GDM1 (cell line): ENCODE data around the gene PLCD1.
A peak's percentile ranks its signal among the peaks of the same experiment; 100 is the strongest.
"Not testable (repeated sequence)": the region's sequence is repeated elsewhere in the genome, so short reads cannot be mapped to it uniquely, and the experiment has no call there.

Source experiments
- DNase-seq: peaks from one replicate; lab custom pipeline; 2025; lab: John Stamatoyannopoulos, UW

The PLCD1 gene

DNA sequence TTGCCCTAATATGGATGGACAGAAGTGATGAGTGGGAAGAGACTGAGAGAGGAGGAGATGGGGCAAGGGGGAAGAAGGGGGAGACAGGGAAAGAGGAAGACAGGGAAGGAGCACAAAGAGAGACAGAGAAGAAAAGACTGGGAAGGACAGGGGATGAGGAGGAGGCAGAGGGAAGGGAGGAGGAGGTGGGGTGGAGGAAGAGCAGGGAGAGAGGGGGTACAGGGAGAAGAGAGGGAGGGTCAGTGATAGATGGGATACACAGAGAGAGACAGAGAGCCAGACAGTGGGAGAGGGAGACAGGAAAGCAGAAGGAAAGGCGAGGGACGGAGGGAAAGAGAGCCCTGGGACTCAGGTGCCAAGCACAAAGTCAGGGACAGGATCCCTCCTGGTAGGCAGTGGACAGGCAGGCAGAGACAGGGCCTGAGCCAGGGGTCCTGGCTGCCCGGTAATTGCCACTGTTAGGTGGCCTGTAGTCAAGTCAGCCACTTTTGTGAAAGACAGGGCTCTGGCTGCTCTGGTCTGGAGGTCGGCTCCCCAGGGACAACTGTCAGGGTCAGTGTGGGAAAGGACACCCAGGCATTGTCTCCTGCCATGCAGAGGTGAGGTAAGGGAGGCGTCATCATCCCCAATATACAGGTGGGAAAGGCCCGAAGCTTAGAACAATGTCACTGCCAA lies 29.1 kb downstream of the PLCD1 start:
- DNase-seq, result no peak

GRCh38 chr3:37999836-38000235 lies 29.6 kb downstream of the PLCD1 start:
- no peak for DNase-seq

DNA sequence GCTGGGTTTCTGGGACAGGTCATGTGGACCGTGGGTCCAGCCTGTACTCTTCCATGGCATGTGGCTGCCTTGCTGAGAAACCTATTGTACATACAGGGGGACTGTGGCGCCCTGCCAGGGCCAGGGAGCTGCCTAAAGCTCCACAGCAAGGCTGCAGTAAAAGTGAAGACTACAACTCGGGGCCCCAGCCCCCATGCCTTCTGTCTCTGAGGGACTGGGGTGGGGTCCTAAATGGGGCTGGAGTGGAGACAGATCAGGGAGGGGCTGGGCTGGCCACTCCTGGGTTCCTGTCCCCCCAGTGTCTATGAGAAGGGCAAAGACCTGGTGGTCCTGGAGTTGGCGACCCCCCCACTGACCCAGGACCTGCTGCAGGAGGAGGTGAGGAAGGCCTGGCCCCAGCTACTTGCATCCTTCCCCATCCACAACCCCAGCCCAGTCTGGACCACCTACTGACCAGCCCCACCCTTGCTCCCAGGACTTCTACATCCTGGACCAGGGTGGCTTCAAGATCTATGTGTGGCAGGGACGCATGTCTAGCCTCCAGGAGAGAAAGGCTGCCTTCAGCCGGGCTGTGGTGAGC lies 31.6 kb downstream of the PLCD1 start:
- no peak for DNase-seq

GRCh38 chr3:37997342-37997741 lies 32.1 kb downstream of the PLCD1 start:
- DNase-seq, result no peak

GRCh38 chr3:37996785-37997301 lies 32.6 kb downstream of the PLCD1 start:
- peak; percentile 68 for DNase-seq

- DNase-seq, result no peak
Measured at GRCh38 chr3:37995652-37996641, 33.5 kb downstream of the PLCD1 start.

- no peak for DNase-seq
Measured at GRCh38 chr3:37994639-37994972, 34.8 kb downstream of the PLCD1 start.

- peak; percentile 78 for DNase-seq
Measured at GRCh38 chr3:37993820-37994638, 35.4 kb downstream of the PLCD1 start.

DNA sequence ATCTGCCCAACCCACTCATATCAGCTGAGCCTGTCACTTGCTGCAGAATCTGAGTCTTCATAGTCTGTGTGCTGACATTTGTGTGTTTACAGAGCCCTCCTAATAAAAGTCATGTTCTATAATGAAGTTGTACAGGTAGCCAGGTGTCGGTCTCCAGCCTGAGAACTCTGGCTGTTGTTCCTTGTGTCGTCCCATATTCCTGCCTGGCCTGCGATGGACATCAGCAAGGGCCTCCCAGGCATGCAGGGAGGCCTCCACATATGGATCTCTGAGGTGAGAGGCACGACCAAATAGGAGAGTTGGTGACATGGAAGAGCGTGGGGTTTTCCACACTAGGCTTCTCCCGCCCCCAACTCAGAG lies 36.0 kb downstream of the PLCD1 start:
- DNase-seq, result no peak

DNA sequence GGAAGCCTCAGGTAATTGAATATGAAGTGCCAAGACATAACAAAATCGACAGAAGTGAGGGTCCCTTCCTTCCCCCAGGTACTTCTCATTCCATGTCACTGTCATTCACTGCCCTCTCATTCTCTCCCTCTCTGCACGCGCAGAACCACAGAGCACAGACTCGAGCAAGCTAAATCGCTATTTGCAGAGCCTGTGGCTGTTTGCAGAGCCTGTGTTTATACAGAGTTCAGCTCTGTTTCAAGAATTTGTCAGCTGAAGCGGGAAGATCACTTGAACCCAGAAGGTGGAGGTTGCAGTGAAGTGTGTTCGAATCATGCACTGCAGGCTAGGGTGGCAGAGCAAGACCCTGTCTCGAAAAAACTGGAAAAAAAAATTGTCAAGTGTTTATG lies 36.4 kb downstream of the PLCD1 start:
- no peak for DNase-seq

GRCh38 chr3:37992271-37993066 lies 37.0 kb downstream of the PLCD1 start:
- no peak for DNase-seq

DNA sequence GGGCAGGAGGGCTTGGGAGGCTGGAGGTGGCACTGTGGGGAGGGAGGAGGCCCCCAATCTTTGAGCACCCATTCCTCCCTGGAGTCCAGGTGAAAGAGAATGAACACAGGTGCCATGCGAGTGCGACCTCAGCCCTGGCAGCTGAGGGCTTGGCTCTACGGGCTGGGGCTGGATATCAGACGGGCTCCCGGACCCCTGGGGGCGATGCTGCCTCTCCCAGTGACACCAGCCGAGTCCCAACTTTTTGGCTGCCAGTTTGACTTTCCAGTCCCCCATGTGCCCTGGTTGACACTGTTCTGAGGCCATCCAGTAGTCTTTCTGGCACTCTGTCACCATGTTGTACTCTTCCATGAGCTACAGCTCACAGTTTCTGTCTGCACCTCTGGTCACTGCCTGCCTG lies 37.6 kb downstream of the PLCD1 start:
- no peak for DNase-seq

GRCh38 chr3:37991109-37991508 lies 38.3 kb downstream of the PLCD1 start:
- no peak for DNase-seq

- no peak for DNase-seq
Measured at GRCh38 chr3:37990527-37990926, 38.9 kb downstream of the PLCD1 start, which contains the start of gene VILL. VILL (plus strand) TSS chr3:37990786; CDS start chr3:37993673, 2,887 bp downstream.

DNA sequence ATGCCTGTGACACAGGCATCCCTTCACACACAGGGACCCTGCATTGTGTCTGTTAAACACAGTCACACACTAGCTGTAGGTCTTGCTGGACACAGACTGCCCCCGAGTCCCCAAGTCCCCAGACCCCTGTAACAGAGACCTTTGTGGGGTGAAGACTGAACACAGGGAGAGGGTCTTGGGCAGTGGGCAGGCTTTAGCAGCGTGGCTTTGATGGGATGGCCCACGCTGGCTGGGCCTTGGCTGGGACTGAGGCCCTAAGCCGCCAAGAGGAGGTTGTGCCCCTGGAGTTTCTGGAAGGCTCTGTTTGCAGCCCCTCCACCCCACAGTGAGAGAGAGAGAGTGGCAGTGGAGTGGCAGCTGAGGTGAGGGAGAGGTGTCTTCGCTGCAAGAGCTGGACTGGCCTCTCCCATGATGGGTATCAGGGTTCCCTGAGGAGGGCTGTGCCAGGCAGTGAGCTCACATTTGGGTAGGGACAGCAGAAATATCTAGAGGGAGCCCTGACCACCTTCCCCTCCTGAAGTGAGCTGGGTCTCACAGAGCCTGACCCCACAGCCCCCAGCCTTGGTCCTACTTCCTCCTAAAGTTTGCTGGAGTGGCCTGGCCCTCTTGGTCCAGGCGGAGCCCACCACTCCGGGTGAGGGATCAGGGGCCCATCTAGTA lies 39.5 kb downstream of the PLCD1 start:
- DNase-seq, result no peak

- DNase-seq, result no peak
Measured at GRCh38 chr3:37988931-37989525, 40.4 kb downstream of the PLCD1 start.

GRCh38 chr3:37988376-37988775 lies 41.1 kb downstream of the PLCD1 start:
- not testable (repeated sequence) for DNase-seq

DNA sequence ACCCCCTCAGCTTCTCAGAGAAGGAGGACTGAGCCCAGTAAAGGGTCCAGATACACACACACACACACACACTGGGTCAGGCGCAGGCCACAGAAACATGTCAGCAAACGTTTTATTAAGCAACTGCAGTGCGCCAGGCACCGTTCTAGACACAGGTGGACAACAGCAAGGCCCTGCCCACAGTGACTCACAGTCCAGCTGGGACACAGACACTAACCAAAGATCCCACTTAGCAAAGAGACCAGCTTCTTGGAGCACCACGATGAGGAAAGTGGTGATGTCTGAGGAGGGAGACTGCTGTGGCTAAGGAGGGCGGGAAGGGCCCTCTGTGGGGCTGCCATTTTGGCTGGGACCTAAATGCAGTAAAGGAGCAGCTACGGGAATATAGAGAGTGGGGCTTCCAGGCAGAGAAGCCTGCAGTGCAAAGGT lies 41.7 kb downstream of the PLCD1 start:
- DNase-seq, result no peak

- no peak for DNase-seq
Measured at GRCh38 chr3:37987315-37987697, 42.1 kb downstream of the PLCD1 start.
